ENCODE results near the gene PLEKHM1. TPM values are rescaled to one million over a fixed set of nuclear protein-coding genes. Genes with fewer than 3 reads are reported as not detected.

PLEKHM1 gene
- total and polyA plus RNA-seq, 12 donors, result 10.1 to 152 (median 51.6) TPM

GRCh38 chr17:45398800-45399199 lies 91.7 kb downstream of the PLEKHM1 start:
- TF ChIP-seq POLR2A (IDR thresholded peaks at IDR 0.05) (no peak), CTCF (IDR thresholded peaks at IDR 0.05) (no peak)
- Histone ChIP-seq H3K4me1 (replicated peaks in 1 of 2) (peaks cover 0 to 10% of the 10 kb centered on the region in 2 donors), H3K27me3 (no peaks in the 10 kb centered on the region), H3K36me3 (replicated peaks in 1 of 2) (peaks cover 0 to 8% of the 10 kb centered on the region in 2 donors), H3K9me3 (replicated peaks in 1 of 3) (no peaks in the 10 kb centered on the region), H3K4me3 (no peak overlapping the region), H3K27ac (no peak overlapping the region)
- intact Hi-C loops (cut with DNase I), result loop anchor here in 1 of 2 donors (10.0 kb wide), 1 partner anchor 436 kb away; no protein-coding TSS in a partner anchor
- 84 to 88% (median 86%) methylated on average over 5 of the region's 5 CpGs for WGBS, 4 donors
- DNase-seq, result no peak

DNA sequence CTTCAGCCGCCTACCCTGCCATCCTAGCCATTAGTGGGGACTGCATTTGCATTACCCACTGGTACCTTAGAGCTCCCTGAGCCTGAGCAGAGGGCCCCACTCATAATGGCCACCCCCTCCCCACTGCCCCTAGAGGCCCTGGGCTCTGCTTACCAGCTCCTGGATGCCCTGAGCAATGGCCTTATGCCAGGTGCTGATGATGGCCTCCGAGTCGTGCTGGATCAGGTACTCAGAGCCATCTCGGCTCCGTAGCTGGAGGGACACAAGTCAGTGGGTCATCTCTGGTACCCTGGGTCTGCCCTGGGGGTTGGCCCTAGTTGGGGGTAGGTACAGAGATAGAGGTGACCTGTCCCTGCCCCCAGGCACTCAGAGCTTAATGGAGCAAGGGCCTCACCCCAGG lies 92.7 kb downstream of the PLEKHM1 start:
- no peaks in the 10 kb centered on the region for H3K27me3 ChIP-seq
- 83 to 97% (median 90%) methylated on average over 4 to 5 of the region's 5 CpGs for WGBS, 4 donors
- intact Hi-C loops (cut with DNase I), result loop anchor here in 1 of 2 donors (10.0 kb wide), 1 partner anchor 437 kb away; no protein-coding TSS in a partner anchor

DNA sequence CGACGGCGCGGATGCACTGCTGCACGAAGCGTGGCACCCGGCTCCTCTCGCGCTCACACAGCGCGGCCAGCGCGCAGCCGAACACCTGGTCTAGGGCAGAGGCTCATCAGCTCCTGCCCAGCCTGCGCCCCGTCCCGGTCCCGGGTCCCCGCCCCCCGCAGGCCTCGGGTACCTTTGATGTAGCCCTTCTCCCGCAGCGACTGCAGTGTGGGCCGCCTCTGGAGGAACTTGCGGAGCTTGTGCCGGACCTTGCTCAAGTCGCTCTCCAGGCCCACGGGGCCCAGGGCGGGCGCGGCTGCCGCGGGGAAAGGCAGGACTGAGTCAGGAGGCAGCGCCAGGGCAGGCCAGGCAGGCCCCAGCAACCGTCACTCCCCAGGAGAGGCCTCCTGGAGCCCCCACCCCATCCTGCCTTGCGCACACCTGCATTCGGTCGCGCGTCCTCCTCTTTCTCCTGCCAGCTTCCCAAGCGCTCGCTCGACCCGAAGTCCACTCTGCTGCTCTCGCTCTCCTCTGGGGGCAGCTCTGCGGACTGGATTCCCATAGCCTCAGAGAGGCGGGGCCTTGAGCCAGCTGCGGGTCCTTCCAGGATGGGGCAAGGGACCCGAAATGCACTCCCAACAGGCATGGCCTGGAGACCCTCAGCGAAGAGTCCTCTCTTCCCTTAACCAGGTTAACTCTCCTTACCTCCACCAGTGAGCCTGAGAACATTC lies 93.9 kb downstream of the PLEKHM1 start:
- Histone ChIP-seq H3K4me3 (no peak overlapping the region), H3K27me3 (no peaks in the 10 kb centered on the region), H3K27ac (no peak overlapping the region), H3K4me1 (replicated peaks in 1 of 2) (peaks cover 0 to 10% of the 10 kb centered on the region in 2 donors), H3K36me3 (replicated peaks in 1 of 2) (no peaks in the 10 kb centered on the region), H3K9me3 (replicated peaks in 1 of 3) (no peaks in the 10 kb centered on the region)
- DNase-seq, result no peak
- WGBS, 4 donors, result 92 to 97% (median 93%) methylated on average over 30 to 50 of the region's 50 CpGs
- TF ChIP-seq POLR2A (IDR thresholded peaks at IDR 0.05), result no peak
- TF ChIP-seq CTCF (IDR thresholded peaks at IDR 0.05), result no peak
- intact Hi-C loops (cut with DNase I), result loop anchor here in 1 of 2 donors (10.0 kb wide), 1 partner anchor 438 kb away; no protein-coding TSS in a partner anchor

More for the DNA sequence above, 92.7 kb downstream of the PLEKHM1 start:
- Histone ChIP-seq H3K4me3 (no peak overlapping the region), H3K27ac (no peak overlapping the region), H3K9me3 (replicated peaks in 1 of 3) (no peaks in the 10 kb centered on the region), H3K36me3 (replicated peaks in 1 of 2) (peaks cover 0 to 2% of the 10 kb centered on the region in 2 donors), H3K4me1 (replicated peaks in 1 of 2) (peaks cover 0 to 10% of the 10 kb centered on the region in 2 donors)
- no peak for DNase-seq
- TF ChIP-seq CTCF (IDR thresholded peaks at IDR 0.05) (no peak), POLR2A (IDR thresholded peaks at IDR 0.05) (no peak)

GRCh38 chr17:45395569-45396415 lies 94.7 kb downstream of the PLEKHM1 start:
- Histone ChIP-seq H3K4me3 (no peak overlapping the region), H3K9me3 (replicated peaks in 1 of 3) (no peaks in the 10 kb centered on the region), H3K27me3 (no peaks in the 10 kb centered on the region), H3K4me1 (replicated peaks in 1 of 2) (peaks cover 0 to 10% of the 10 kb centered on the region in 2 donors), H3K27ac (no peak overlapping the region), H3K36me3 (replicated peaks in 1 of 2) (no peaks in the 10 kb centered on the region)
- DNase-seq, result no peak
- 51 to 91% (median 69%) methylated on average over 28 to 60 of the region's 60 CpGs for WGBS, 4 donors
- TF ChIP-seq POLR2A (IDR thresholded peaks at IDR 0.05) (no peak), CTCF (IDR thresholded peaks at IDR 0.05) (no peak)
- intact Hi-C loops (cut with DNase I), result loop anchor here in 1 of 2 donors (10.0 kb wide), 1 partner anchor 439 kb away; no protein-coding TSS in a partner anchor
